ENCODE measurements around the gene SRRM2. TPM values are rescaled to one million over a fixed set of nuclear protein-coding genes. Genes with fewer than 3 reads are reported as not detected.

The SRRM2 gene
- total and polyA plus RNA-seq, 8 donors = 142 to 2,165 (median 655) TPM

- intact Hi-C loops (cut with DNase I; ENCODE audit: low total_unique reads) = no loop called here
- H3K27ac ChIP-seq = no peak overlapping the region
- TF ChIP-seq POLR2AphosphoS5 (IDR thresholded peaks at IDR 0.05) = no peak
- no peak for TF ChIP-seq POLR2A (IDR thresholded peaks at IDR 0.05)
- no peak for TF ChIP-seq CTCF (IDR thresholded peaks at IDR 0.05)
- no peak for TF ChIP-seq EP300 (IDR thresholded peaks at IDR 0.05)
- no peak for DNase-seq
- WGBS, 5 donors = 59 to 68% (median 66%) methylated on average over 10 to 17 of the region's 17 CpGs
- peaks cover 0 to 19% (median 9%) of the 10 kb centered on the region in 3 donors for H3K27me3 ChIP-seq
- peaks cover 26 to 34% (median 31%) of the 10 kb centered on the region in 4 donors for H3K4me1 ChIP-seq
- H3K4me3 ChIP-seq = peak overlapping the region in 2 of 4 donors; percentile 16 to 29
- no peaks in the 10 kb centered on the region for H3K9me3 ChIP-seq
- no peaks in the 10 kb centered on the region for H3K36me3 ChIP-seq
Observed at GRCh38 chr16:2715966-2716885, 36.2 kb upstream of the SRRM2 start.

- intact Hi-C loops (cut with DNase I; ENCODE audit: low total_unique reads) = no loop called here
- WGBS, 5 donors = 79 to 87% (median 83%) methylated on average over 10 of the region's 10 CpGs
- Histone ChIP-seq H3K36me3 (no peaks in the 10 kb centered on the region), H3K27me3 (peaks cover 0 to 19% (median 9%) of the 10 kb centered on the region in 3 donors), H3K9me3 (no peaks in the 10 kb centered on the region), H3K27ac (no peak overlapping the region), H3K4me1 (peaks cover 26 to 41% (median 38%) of the 10 kb centered on the region in 4 donors), H3K4me3 (no peak overlapping the region)
- DNase-seq = no peak
- TF ChIP-seq CTCF (IDR thresholded peaks at IDR 0.05) (no peak), POLR2AphosphoS5 (IDR thresholded peaks at IDR 0.05) (no peak), EP300 (IDR thresholded peaks at IDR 0.05) (no peak), POLR2A (IDR thresholded peaks at IDR 0.05) (no peak)
Observed at GRCh38 chr16:2716948-2717347, 35.5 kb upstream of the SRRM2 start.

GRCh38 chr16:2717383-2718263 is 34.8 kb upstream of the SRRM2 start:
- 77 to 86% (median 80%) methylated on average over 21 of the region's 21 CpGs for WGBS, 5 donors
- no peak for DNase-seq
- TF ChIP-seq CTCF (IDR thresholded peaks at IDR 0.05) (no peak), POLR2A (IDR thresholded peaks at IDR 0.05) (no peak), POLR2AphosphoS5 (IDR thresholded peaks at IDR 0.05) (no peak), EP300 (IDR thresholded peaks at IDR 0.05) (no peak)

More at GRCh38 chr16:2717383-2718263, 34.8 kb upstream of the SRRM2 start:
- H3K36me3 ChIP-seq = no peaks in the 10 kb centered on the region
- H3K27ac ChIP-seq = no peak overlapping the region
- peaks cover 0 to 19% (median 9%) of the 10 kb centered on the region in 3 donors for H3K27me3 ChIP-seq
- H3K4me1 ChIP-seq = peaks cover 26 to 43% (median 38%) of the 10 kb centered on the region in 4 donors
- no peaks in the 10 kb centered on the region for H3K9me3 ChIP-seq
- H3K4me3 ChIP-seq = no peak overlapping the region
- intact Hi-C loops (cut with DNase I; ENCODE audit: low total_unique reads) = no loop called here

All from stomach (tissue), 9 donors.